ENCODE data around the gene EHD2. TPM values are rescaled to one million over a fixed set of nuclear protein-coding genes. Genes with fewer than 3 reads are reported as not detected.

EHD2 gene
- total and polyA plus RNA-seq, 2 of the 13 experiments (the other 11 are each of a cell fraction or from before 2014, with no cell fraction given): 0.09 to 0.28 TPM

GRCh38 chr19:47697863-47698609 lies 15.2 kb upstream of the EHD2 start (continued):
- TF ChIP-seq ZBTB4 (CRISPR knock-in tag; IDR thresholded peaks at IDR 0.05; ENCODE audit: borderline replicate concordance) (no peak), ZNF510 (CRISPR knock-in tag; IDR thresholded peaks at IDR 0.05; ENCODE audit: low read depth) (no peak), ZNF777 (CRISPR knock-in tag; IDR thresholded peaks at IDR 0.05) (no peak), HNRNPL (IDR thresholded peaks at IDR 0.05; ENCODE audit: low read depth, low read length) (no peak), ZNF75D (CRISPR knock-in tag; IDR thresholded peaks at IDR 0.05; ENCODE audit: borderline replicate concordance) (no peak), ESRRA (CRISPR knock-in tag; IDR thresholded peaks at IDR 0.05; ENCODE audit: low read depth) (no peak), MED13 (CRISPR knock-in tag; IDR thresholded peaks at IDR 0.05) (no peak), SMAD9 (CRISPR knock-in tag; IDR thresholded peaks at IDR 0.05) (no peak), TRIM22 (IDR thresholded peaks at IDR 0.05) (no peak), ZNF512B (CRISPR knock-in tag; IDR thresholded peaks at IDR 0.05; ENCODE audit: borderline replicate concordance) (no peak), ZUFSP (CRISPR knock-in tag; IDR thresholded peaks at IDR 0.05; ENCODE audit: borderline replicate concordance) (no peak), EHMT2 (IDR thresholded peaks at IDR 0.05; ENCODE audit: borderline replicate concordance, low read depth, low read length) (no peak), YEATS2 (CRISPR knock-in tag; IDR thresholded peaks at IDR 0.05; ENCODE audit: borderline replicate concordance) (no peak), NFIC (IDR thresholded peaks at IDR 0.05; ENCODE audit: low read length) (no peak), CEBPB (IDR thresholded peaks at IDR 0.05; ENCODE audit: borderline replicate concordance, low read depth, low read length) (no peak), ZNF430 (CRISPR knock-in tag; IDR thresholded peaks at IDR 0.05) (no peak), ZSCAN9 (CRISPR knock-in tag; IDR thresholded peaks at IDR 0.05; ENCODE audit: borderline replicate concordance) (no peak; the same call in 1 of the 2 replicates), NFE2L1 (CRISPR knock-in tag; IDR thresholded peaks at IDR 0.05; ENCODE audit: borderline replicate concordance) (no peak)
- TF ChIP-seq, protein P1, sequence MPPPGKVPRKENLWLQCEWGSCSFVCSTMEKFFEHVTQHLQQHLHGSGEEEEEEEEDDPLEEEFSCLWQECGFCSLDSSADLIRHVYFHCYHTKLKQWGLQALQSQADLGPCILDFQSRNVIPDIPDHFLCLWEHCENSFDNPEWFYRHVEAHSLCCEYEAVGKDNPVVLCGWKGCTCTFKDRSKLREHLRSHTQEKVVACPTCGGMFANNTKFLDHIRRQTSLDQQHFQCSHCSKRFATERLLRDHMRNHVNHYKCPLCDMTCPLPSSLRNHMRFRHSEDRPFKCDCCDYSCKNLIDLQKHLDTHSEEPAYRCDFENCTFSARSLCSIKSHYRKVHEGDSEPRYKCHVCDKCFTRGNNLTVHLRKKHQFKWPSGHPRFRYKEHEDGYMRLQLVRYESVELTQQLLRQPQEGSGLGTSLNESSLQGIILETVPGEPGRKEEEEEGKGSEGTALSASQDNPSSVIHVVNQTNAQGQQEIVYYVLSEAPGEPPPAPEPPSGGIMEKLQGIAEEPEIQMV (CRISPR knock-in tag; IDR thresholded peaks at IDR 0.05; ENCODE audit: low read depth): no peak

Data from HepG2 (cell line).